HCT116 (cell line): ENCODE results near the gene PNKP. TPM values are rescaled to one million over a fixed set of nuclear protein-coding genes. Genes with fewer than 3 reads are reported as not detected.
A peak's percentile ranks its signal among the peaks of the same experiment; 100 is the strongest.

ENCODE experiments used
- ATAC-seq: fragments of 200-7000 bp; cut with Tn5 transposase; 2 replicates; pipeline ENCODE4 v1.9.1; 2020; ENCODE audit warnings: mild to moderate bottlenecking, moderate library complexity
- BruUV-seq: library from RNA; stranded (reverse); fragments of 400-500 nt; replicated peaks from 2 replicates; lab custom pipeline; 2021; lab: Mats Ljungman, UMichigan
- CTCF ChIA-PET: fragments of 300-600 bp; sonication (Branson Sonifier 250); formaldehyde crosslinking; loops from one replicate; lab custom pipeline; 2021; ENCODE audit warnings: antibody characterized with exemption; lab: Charles Lee
- POLR2A ChIA-PET: fragments of 300-600, 350-600 bp; sonication (Branson Sonifier 250); formaldehyde crosslinking; loops from one replicate; lab custom pipeline; 2021; ENCODE audit warnings: antibody characterized with exemption; lab: Charles Lee
- RAD21 ChIA-PET, 2 experiments: fragments of 300-600 bp; sonication (Branson Sonifier 250); formaldehyde crosslinking; loops; one replicate each; lab custom pipeline; 2023; ENCODE audit warnings: low total read pairs in 2 of 2; ENCODE audit not compliant: uncharacterized antibody in 2 of 2, unreplicated experiment in 2 of 2, low non-redundant PET in 1 of 2; lab: Charles Lee
- DNase-seq: peaks from one replicate; pipeline ENCODE4 v3.0.0-alpha.2; 2010; ENCODE audit warnings: low read depth, low spot score
- H2AFZ ChIP-seq: fragments of 200-600 bp; shearing (Covaris generic), sonication (generic); 2 replicates; pipeline ENCODE4 v1.6.1; 2017; ENCODE audit warnings: low read depth, mixed run types, mixed read lengths, antibody characterized with exemption, low read length; ENCODE audit not compliant: poor library complexity, severe bottlenecking
- H3K27ac ChIP-seq: 2 replicates; pipeline ENCODE4 v1.5.1; 2012; ENCODE audit warnings: low read depth, low read length
- H3K27me3 ChIP-seq: fragments of 200-600 bp; sonication (generic); 2 replicates; pipeline ENCODE4 v1.6.1; 2016; ENCODE audit warnings: mixed run types, low read length, mixed read lengths; ENCODE audit not compliant: insufficient read depth
- H3K36me3 ChIP-seq, 2 experiments: fragments of 200-500 bp in 1 of 2; fragments of 200-600 bp in 1 of 2; sonication (Bioruptor generic) in 1 of 2; sonication (generic) in 1 of 2; 2 replicates each; pipeline versions ENCODE4 v1.5.1 to v1.6.1; 2014 to 2016; ENCODE audit warnings: low read length in 2 of 2, inconsistent platforms in 1 of 2, mixed read lengths in 1 of 2, mixed run types in 1 of 2; ENCODE audit not compliant: insufficient read depth in 2 of 2, control insufficient read depth in 1 of 2
- H3K4me1 ChIP-seq, 2 experiments: fragments of 200-600 bp in 1 of 2; sonication (generic) in 1 of 2; 2 replicates each; pipeline versions ENCODE4 v1.5.1 to v1.6.1; 2012 to 2017; ENCODE audit warnings: low read length in 2 of 2, inconsistent platforms in 1 of 2, mild to moderate bottlenecking in 1 of 2, mixed read lengths in 1 of 2, mixed run types in 1 of 2, moderate library complexity in 1 of 2; ENCODE audit not compliant: insufficient read depth in 2 of 2, control insufficient read depth in 1 of 2
- H3K4me2 ChIP-seq: fragments of 200-600 bp; sonication (generic); 2 replicates; pipeline ENCODE4 v1.6.1; 2017; ENCODE audit warnings: mixed run types, low read length, mixed read lengths
- H3K4me3 ChIP-seq, 2 experiments: fragments of 200-600 bp in 1 of 2; sonication (generic) in 1 of 2; replicated peaks in 1 of 2; 2 replicates each; pipeline ENCODE4 v1.5.1; 2011 to 2016; ENCODE audit warnings: low read length in 2 of 2, control low read depth in 1 of 2, low read depth in 1 of 2, mild to moderate bottlenecking in 1 of 2, mixed read lengths in 1 of 2, mixed run types in 1 of 2
- H3K79me2 ChIP-seq: fragments of 200-600 bp; sonication (generic); 2 replicates; pipeline ENCODE4 v1.6.1; 2017; ENCODE audit warnings: mild to moderate bottlenecking, mixed run types, low read length, moderate library complexity, mixed read lengths; ENCODE audit not compliant: insufficient read depth
- H3K9ac ChIP-seq: fragments of 200-600 bp; sonication (generic); 2 replicates; pipeline ENCODE4 v1.6.1; 2016; ENCODE audit warnings: low read length, mixed read lengths
- H3K9me2 ChIP-seq: fragments of 200-600 bp; sonication (generic), shearing (Covaris generic); 2 replicates; pipeline ENCODE4 v1.6.1; 2017; ENCODE audit warnings: mixed run types, mild to moderate bottlenecking, moderate library complexity; ENCODE audit not compliant: insufficient read depth
- H3K9me3 ChIP-seq, 2 experiments: fragments of 200-500 bp in 1 of 2; fragments of 200-600 bp in 1 of 2; sonication (Bioruptor generic) in 1 of 2; sonication (generic) in 1 of 2; 2 replicates each; pipeline ENCODE4 v1.6.1; 2014 to 2017; ENCODE audit warnings: low read length in 2 of 2, mixed read lengths in 2 of 2, inconsistent platforms in 1 of 2, low read depth in 1 of 2, mild to moderate bottlenecking in 1 of 2, mixed run types in 1 of 2, moderate library complexity in 1 of 2; ENCODE audit not compliant: control insufficient read depth in 1 of 2, insufficient read depth in 1 of 2
- H4K20me1 ChIP-seq: fragments of 200-600 bp; sonication (generic), shearing (Covaris generic); 2 replicates; pipeline ENCODE4 v1.6.1; 2017; ENCODE audit warnings: mixed run types, mild to moderate bottlenecking, moderate library complexity; ENCODE audit not compliant: insufficient read depth
- CBX3 ChIP-seq: IDR thresholded peaks from 2 replicates; pipeline ENCODE4 v1.6.1; 2012; ENCODE audit warnings: low read depth
- EGR1 ChIP-seq: IDR thresholded peaks from 2 replicates; pipeline ENCODE4 v1.6.1; 2012; ENCODE audit warnings: low read depth
- EZH2 ChIP-seq: fragments of 200-600 bp; sonication (generic); IDR thresholded peaks from 2 replicates; pipeline ENCODE4 v1.6.1; 2017; ENCODE audit warnings: antibody characterized with exemption, mixed run types
- JUND ChIP-seq: IDR thresholded peaks from 2 replicates; pipeline ENCODE4 v1.6.1; 2012
- POLR2A ChIP-seq: IDR thresholded peaks from 2 replicates; pipeline ENCODE4 v1.7.0; 2011; ENCODE audit warnings: borderline replicate concordance; ENCODE audit not compliant: insufficient read depth, insufficient read length; ENCODE audit errors: extremely low read depth
- POLR2AphosphoS5 ChIP-seq: IDR thresholded peaks from 2 replicates; pipeline ENCODE4 v1.6.1; 2011; ENCODE audit warnings: mild to moderate bottlenecking, low read depth, low read length, moderate library complexity
- RAD21 ChIP-seq: IDR thresholded peaks from 2 replicates; pipeline ENCODE4 v1.6.1; 2012; ENCODE audit warnings: low read depth, mild to moderate bottlenecking
- SIN3A ChIP-seq: IDR thresholded peaks from 2 replicates; pipeline ENCODE4 v1.6.1; 2012; ENCODE audit warnings: low read depth
- TCF7L2 ChIP-seq: IDR thresholded peaks from 2 replicates; pipeline ENCODE4 v1.7.0; 2011; ENCODE audit warnings: borderline replicate concordance, inconsistent platforms; ENCODE audit not compliant: insufficient read depth, insufficient read length; ENCODE audit errors: extremely low read depth
- YY1 ChIP-seq: IDR thresholded peaks from 2 replicates; pipeline ENCODE4 v1.6.1; 2011; ENCODE audit warnings: low read length, low read depth, moderate library complexity, mild to moderate bottlenecking; ENCODE audit not compliant: insufficient replicate concordance; ENCODE audit errors: extremely low read depth
- ZFX ChIP-seq: fragments of 450-650 bp; IDR thresholded peaks from 2 replicates; pipeline ENCODE4 v1.6.1; 2017
- ZNF274 ChIP-seq: fragments of 200-500 bp; sonication (Bioruptor generic); IDR thresholded peaks from 2 replicates; pipeline ENCODE4 v1.6.1; 2014; ENCODE audit warnings: mild to moderate bottlenecking, low read depth, low read length, inconsistent platforms
- intact Hi-C: fragments of 100-400 bp; cut with micrococcal nuclease; formaldehyde crosslinking; loops from 2 replicates; pipeline ENCODE4 v1.10.0; 2022
- total RNA-seq: library from RNA; stranded (reverse); gene quantifications from one replicate; pipeline ENCODE4 v1.2.1, GENCODE V29; 2021; ENCODE audit not compliant: unreplicated experiment
- TF ChIP-seq, protein P1 (sequence below): IDR thresholded peaks from 2 replicates; pipeline ENCODE4 v1.6.1; 2012; ENCODE audit warnings: low read depth
- TF ChIP-seq, protein P2 (sequence below): IDR thresholded peaks from 2 replicates; pipeline ENCODE4 v1.6.1; 2011; ENCODE audit warnings: mild to moderate bottlenecking, low read length, moderate library complexity; ENCODE audit not compliant: insufficient replicate concordance; ENCODE audit errors: extremely low read depth
- TF ChIP-seq, protein P3 (sequence below): IDR thresholded peaks from 2 replicates; pipeline ENCODE4 v1.6.1; 2012

PNKP gene
- total RNA-seq, 1 experiment from 2014 or later: 129 TPM

DNA sequence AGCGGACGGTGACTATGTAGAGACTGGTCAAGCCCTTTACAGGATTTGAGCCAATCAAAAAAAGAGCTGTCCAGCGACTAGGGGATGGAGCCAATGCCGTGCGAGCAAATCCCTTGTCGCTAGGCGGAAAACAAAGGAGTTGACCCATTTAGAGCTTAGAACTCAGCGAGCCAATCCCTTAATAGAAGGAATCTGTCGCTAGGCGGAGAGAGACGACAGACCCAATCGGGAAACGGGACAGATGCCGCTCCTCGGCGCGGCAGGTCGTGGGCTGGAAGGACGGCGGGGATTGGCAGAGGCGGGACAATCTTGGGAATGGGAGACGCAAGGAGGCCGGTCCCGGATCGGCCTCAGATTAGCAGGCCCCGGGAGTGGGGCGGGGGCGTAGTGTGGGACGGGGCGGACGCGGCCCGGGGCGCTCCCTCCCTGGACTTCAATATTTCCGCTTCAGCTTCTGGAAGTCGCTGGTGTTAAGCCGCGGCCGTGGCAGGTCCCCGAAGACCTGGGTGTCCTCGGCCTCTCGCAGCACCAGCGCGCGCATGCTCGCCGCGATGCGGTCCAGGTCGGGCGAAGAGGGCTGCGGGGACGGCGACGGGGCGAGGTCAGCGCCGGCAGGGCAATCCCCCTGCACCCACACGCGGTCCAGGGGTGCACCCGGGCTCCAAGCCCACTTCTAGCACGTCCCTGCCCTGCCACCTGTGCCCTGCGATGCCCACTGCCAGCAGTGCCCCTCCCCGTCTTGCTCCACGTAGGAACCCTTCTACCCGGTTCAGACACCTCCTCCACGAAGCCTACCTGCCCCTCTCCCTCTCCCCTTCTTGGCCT, 2.3 kb upstream of the PNKP start:
- Histone ChIP-seq H3K9me2 (no peaks in the 10 kb centered on the region), H3K79me2 (peaks cover 35% of the 10 kb centered on the region), H3K27ac (peak overlapping the region; percentile 91), H3K9me3 (no peaks in the 10 kb centered on the region), H3K4me2 (peak overlapping the region; percentile 79), H3K4me3 (peak overlapping the region; percentile 55 to 61), H4K20me1 (peaks cover 4% of the 10 kb centered on the region; the same call in 1 of the 2 replicates), H3K27me3 (no peaks in the 10 kb centered on the region), H3K9ac (peak overlapping the region; percentile 68)
- POLR2A ChIA-PET: interaction anchor here (0.6 to 2.0 kb wide), 10 partner anchors 8 to 407 kb away, joined by 3 to 12 read pairs (median 4); partner anchors contain the start of genes AKT1S1, ATF5, NUP62 and PTOV1
- ATAC-seq (peak; percentile 77), DNase-seq (peak; percentile 100)
- CTCF ChIA-PET: interaction anchor here (1.1 to 1.3 kb wide), 2 partner anchors 119 to 152 kb away, joined by 4 to 5 read pairs; no protein-coding TSS in a partner anchor
- intact Hi-C loops: loop anchor here (1.0 to 5.0 kb wide), 2 partner anchors 8 to 102 kb away; partner anchors contain the start of genes AKT1S1, AP2A1 and TBC1D17
- TSS peak; percentile 63 for BruUV-seq
- RAD21 ChIA-PET: interaction anchor here in 1 of 2 experiments (0.6 kb wide), 1 partner anchor 459 kb away, joined by 3 read pairs; no protein-coding TSS in a partner anchor
- peak; percentile 88 for TF ChIP-seq POLR2AphosphoS5
- TF ChIP-seq SIN3A: no peak
- no peak for TF ChIP-seq EZH2
- TF ChIP-seq EGR1: no peak
- TF ChIP-seq, protein P1, sequence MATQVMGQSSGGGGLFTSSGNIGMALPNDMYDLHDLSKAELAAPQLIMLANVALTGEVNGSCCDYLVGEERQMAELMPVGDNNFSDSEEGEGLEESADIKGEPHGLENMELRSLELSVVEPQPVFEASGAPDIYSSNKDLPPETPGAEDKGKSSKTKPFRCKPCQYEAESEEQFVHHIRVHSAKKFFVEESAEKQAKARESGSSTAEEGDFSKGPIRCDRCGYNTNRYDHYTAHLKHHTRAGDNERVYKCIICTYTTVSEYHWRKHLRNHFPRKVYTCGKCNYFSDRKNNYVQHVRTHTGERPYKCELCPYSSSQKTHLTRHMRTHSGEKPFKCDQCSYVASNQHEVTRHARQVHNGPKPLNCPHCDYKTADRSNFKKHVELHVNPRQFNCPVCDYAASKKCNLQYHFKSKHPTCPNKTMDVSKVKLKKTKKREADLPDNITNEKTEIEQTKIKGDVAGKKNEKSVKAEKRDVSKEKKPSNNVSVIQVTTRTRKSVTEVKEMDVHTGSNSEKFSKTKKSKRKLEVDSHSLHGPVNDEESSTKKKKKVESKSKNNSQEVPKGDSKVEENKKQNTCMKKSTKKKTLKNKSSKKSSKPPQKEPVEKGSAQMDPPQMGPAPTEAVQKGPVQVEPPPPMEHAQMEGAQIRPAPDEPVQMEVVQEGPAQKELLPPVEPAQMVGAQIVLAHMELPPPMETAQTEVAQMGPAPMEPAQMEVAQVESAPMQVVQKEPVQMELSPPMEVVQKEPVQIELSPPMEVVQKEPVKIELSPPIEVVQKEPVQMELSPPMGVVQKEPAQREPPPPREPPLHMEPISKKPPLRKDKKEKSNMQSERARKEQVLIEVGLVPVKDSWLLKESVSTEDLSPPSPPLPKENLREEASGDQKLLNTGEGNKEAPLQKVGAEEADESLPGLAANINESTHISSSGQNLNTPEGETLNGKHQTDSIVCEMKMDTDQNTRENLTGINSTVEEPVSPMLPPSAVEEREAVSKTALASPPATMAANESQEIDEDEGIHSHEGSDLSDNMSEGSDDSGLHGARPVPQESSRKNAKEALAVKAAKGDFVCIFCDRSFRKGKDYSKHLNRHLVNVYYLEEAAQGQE: no peak
- TF ChIP-seq, protein P2, sequence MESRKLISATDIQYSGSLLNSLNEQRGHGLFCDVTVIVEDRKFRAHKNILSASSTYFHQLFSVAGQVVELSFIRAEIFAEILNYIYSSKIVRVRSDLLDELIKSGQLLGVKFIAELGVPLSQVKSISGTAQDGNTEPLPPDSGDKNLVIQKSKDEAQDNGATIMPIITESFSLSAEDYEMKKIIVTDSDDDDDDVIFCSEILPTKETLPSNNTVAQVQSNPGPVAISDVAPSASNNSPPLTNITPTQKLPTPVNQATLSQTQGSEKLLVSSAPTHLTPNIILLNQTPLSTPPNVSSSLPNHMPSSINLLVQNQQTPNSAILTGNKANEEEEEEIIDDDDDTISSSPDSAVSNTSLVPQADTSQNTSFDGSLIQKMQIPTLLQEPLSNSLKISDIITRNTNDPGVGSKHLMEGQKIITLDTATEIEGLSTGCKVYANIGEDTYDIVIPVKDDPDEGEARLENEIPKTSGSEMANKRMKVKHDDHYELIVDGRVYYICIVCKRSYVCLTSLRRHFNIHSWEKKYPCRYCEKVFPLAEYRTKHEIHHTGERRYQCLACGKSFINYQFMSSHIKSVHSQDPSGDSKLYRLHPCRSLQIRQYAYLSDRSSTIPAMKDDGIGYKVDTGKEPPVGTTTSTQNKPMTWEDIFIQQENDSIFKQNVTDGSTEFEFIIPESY: no peak
- TF ChIP-seq JUND: no peak
- no peak for TF ChIP-seq RAD21
- TF ChIP-seq CBX3: no peak
- TF ChIP-seq ZFX: peak; percentile 89
- peak; percentile 69 for TF ChIP-seq POLR2A
- TF ChIP-seq ZNF274: no peak
- peak; percentile 66 for TF ChIP-seq YY1
- peak; percentile 81 for TF ChIP-seq TCF7L2
- TF ChIP-seq, protein P3, sequence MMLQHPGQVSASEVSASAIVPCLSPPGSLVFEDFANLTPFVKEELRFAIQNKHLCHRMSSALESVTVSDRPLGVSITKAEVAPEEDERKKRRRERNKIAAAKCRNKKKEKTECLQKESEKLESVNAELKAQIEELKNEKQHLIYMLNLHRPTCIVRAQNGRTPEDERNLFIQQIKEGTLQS: no peak
- TF ChIP-seq, all 23 proteins: peak for 5
- Histone ChIP-seq H2AFZ (no peak overlapping the region), H3K36me3 (peaks cover 0 to 13% of the 10 kb centered on the region in 2 experiments; a peak in 1 of 4 replicates), H3K4me1 (peaks cover 28 to 56% of the 10 kb centered on the region in 2 experiments; a peak in 3 of 4 replicates)
